ENCODE measurements around the gene FAM187B.

DNA sequence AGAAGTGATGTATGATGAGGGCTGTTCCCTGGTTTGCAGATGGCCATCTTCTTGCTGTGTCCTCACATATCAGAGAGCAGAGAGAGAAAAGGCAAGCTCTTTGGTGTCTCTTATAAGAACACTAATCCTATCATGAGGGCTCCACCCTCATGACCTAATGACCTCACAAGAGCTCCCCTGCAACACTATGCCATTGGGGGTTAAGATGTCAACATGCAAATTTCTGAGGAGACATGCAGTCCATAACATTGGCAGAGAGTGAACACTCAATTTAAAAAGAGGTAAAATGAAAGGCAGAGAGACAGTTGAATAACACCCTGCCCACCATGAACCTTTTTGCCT is 10.9 kb downstream of the FAM187B start:
- TF ChIP-seq, protein P1, sequence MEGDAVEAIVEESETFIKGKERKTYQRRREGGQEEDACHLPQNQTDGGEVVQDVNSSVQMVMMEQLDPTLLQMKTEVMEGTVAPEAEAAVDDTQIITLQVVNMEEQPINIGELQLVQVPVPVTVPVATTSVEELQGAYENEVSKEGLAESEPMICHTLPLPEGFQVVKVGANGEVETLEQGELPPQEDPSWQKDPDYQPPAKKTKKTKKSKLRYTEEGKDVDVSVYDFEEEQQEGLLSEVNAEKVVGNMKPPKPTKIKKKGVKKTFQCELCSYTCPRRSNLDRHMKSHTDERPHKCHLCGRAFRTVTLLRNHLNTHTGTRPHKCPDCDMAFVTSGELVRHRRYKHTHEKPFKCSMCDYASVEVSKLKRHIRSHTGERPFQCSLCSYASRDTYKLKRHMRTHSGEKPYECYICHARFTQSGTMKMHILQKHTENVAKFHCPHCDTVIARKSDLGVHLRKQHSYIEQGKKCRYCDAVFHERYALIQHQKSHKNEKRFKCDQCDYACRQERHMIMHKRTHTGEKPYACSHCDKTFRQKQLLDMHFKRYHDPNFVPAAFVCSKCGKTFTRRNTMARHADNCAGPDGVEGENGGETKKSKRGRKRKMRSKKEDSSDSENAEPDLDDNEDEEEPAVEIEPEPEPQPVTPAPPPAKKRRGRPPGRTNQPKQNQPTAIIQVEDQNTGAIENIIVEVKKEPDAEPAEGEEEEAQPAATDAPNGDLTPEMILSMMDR (conservative IDR thresholded peaks at IDR 0.05 in 1 of 2, IDR thresholded peaks at IDR 0.05 in 1 of 2; ENCODE audit: extremely low read depth in 1 of 2, insufficient read depth in 1 of 2, low read depth in 1 of 2, low read length in 2 of 2), result no peak
- TF ChIP-seq EZH2 (IDR thresholded peaks at IDR 0.05; ENCODE audit: borderline replicate concordance, low read length), result no peak

All from mammary epithelial cell (primary cell).